ENCODE data around the gene ABLIM2. TPM values are rescaled to one million over a fixed set of nuclear protein-coding genes. Genes with fewer than 3 reads are reported as not detected.

The ABLIM2 gene
- total RNA-seq, 4 donors from 2014 or later = 4.2 to 28.5 (median 8.7) TPM

DNA sequence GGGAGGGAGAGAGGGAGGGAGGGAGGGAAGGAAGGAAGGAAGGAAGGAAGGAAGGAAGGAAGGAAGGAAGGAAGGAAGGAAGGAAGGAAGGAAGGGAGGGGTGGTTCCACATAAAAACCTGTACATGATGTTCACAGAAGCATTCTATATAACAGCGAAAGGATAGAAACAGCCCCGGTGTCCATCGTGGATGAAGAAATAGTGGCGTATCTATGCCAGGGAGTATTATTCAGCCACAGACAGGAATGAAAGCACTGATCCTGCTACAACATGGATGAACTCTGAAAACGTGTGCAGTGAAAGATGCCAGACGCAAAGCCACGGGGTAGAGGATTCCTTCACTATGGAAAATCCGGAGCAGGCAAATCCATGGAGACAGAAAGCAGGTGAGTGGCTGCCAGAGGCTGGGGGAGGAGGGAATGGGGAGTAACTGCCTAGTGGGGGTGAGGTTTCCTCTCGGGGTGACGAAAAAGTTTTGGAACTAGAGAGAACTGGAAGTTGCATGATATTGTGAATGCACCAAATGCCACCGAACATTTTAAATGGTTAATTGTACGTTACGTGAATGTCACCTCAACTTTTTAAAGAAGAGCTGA, 92.2 kb downstream of the ABLIM2 start:
- WGBS = 84% methylated on average over 13 of the region's 13 CpGs
- Histone ChIP-seq H3K36me3 (no peaks in the 10 kb centered on the region), H3K4me1 (peaks cover 0 to 9% (median 4%) of the 10 kb centered on the region in 4 donors), H3K9me3 (peaks cover 0 to 22% (median 15%) of the 10 kb centered on the region in 4 donors), H3K27me3 (peaks cover 0 to 8% (median 0%) of the 10 kb centered on the region in 4 donors), H3K27ac (replicated peaks in 1 of 4) (no peak overlapping the region), H3K4me3 (no peak overlapping the region)
- intact Hi-C loops (cut with DNase I) = no loop called here
- no peak for TF ChIP-seq POLR2AphosphoS5 (IDR thresholded peaks at IDR 0.05)
- no peak for TF ChIP-seq EP300 (IDR thresholded peaks at IDR 0.05)
- TF ChIP-seq POLR2A (IDR thresholded peaks at IDR 0.05; ENCODE audit: low read depth) = no peak
- TF ChIP-seq, protein P1, sequence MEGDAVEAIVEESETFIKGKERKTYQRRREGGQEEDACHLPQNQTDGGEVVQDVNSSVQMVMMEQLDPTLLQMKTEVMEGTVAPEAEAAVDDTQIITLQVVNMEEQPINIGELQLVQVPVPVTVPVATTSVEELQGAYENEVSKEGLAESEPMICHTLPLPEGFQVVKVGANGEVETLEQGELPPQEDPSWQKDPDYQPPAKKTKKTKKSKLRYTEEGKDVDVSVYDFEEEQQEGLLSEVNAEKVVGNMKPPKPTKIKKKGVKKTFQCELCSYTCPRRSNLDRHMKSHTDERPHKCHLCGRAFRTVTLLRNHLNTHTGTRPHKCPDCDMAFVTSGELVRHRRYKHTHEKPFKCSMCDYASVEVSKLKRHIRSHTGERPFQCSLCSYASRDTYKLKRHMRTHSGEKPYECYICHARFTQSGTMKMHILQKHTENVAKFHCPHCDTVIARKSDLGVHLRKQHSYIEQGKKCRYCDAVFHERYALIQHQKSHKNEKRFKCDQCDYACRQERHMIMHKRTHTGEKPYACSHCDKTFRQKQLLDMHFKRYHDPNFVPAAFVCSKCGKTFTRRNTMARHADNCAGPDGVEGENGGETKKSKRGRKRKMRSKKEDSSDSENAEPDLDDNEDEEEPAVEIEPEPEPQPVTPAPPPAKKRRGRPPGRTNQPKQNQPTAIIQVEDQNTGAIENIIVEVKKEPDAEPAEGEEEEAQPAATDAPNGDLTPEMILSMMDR (IDR thresholded peaks at IDR 0.05) = no peak
- no peak for DNase-seq (ENCODE audit: extremely low spot score)

DNA sequence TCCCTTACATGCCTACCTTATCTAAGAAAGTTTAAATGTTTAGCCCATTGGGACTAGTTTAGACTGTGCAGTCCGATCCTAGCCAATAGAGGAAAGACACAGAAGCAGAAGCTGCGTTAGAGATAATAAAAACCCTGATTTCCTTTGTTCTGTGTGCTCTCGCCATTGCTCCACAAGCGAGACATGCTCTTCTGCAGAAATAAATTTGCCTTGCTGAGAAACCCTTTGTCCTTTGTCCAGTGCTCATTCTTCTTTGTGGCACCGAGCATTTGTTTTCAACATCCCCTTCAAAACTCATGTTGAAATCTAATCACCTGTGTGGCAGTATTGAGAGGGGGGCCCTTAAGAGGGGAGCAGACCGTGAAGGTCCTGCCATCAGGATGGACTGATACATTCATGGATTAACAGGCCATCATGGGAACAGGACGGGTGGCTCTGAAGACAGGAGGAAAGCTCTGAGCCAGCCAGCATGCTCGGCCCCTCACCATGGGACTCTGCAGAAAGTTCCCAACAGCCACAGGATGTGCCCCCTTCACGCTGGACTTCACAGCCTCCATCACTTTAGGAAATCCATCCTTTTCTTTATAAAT, 94.5 kb downstream of the ABLIM2 start:
- Histone ChIP-seq H3K4me1 (peaks cover 0 to 4% (median 0%) of the 10 kb centered on the region in 4 donors), H3K27me3 (no peaks in the 10 kb centered on the region), H3K36me3 (peaks cover 0 to 12% (median 4%) of the 10 kb centered on the region in 4 donors), H3K9me3 (peaks cover 0 to 22% (median 15%) of the 10 kb centered on the region in 4 donors), H3K27ac (replicated peaks in 1 of 4) (no peak overlapping the region), H3K4me3 (no peak overlapping the region)
- 94% methylated on average over 9 of the region's 9 CpGs for WGBS
- intact Hi-C loops (cut with DNase I) = no loop called here
- DNase-seq (ENCODE audit: extremely low spot score) = no peak
- no peak for TF ChIP-seq POLR2A (IDR thresholded peaks at IDR 0.05; ENCODE audit: low read depth)
- no peak for TF ChIP-seq EP300 (IDR thresholded peaks at IDR 0.05)
- no peak for TF ChIP-seq POLR2AphosphoS5 (IDR thresholded peaks at IDR 0.05)
- TF ChIP-seq, protein P1 (IDR thresholded peaks at IDR 0.05) = no peak

DNA sequence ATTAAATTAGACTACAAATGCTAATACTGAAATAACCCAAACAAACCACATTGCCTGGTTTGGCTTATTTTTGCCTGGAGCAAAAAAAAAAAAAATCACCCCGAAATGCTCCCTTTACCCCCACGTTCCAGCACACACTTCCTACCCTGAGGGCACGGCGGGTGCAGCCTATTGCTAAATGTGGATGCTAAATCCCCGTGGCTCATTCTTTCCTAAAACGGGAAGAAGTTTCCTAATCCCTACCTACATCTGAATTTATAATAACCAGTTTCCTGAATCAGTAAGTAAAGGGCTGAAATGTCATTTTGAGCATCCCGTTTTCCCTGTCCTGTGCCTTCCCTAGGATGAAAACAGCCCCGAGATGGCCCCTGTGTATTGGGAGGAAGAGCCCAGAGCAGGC, 97.0 kb downstream of the ABLIM2 start:
- Histone ChIP-seq H3K36me3 (peaks cover 0 to 20% (median 4%) of the 10 kb centered on the region in 4 donors), H3K27ac (replicated peaks in 1 of 4) (no peak overlapping the region), H3K4me3 (no peak overlapping the region), H3K4me1 (no peaks in the 10 kb centered on the region), H3K9me3 (peaks cover 0 to 22% (median 15%) of the 10 kb centered on the region in 4 donors), H3K27me3 (no peaks in the 10 kb centered on the region)
- DNase-seq (ENCODE audit: extremely low spot score) = no peak
- WGBS = 87% methylated on average over 8 of the region's 8 CpGs
- intact Hi-C loops (cut with DNase I) = no loop called here
- TF ChIP-seq EP300 (IDR thresholded peaks at IDR 0.05) = no peak
- no peak for TF ChIP-seq POLR2A (IDR thresholded peaks at IDR 0.05; ENCODE audit: low read depth)
- TF ChIP-seq POLR2AphosphoS5 (IDR thresholded peaks at IDR 0.05) = no peak
- TF ChIP-seq, protein P1 (IDR thresholded peaks at IDR 0.05) = no peak

DNA sequence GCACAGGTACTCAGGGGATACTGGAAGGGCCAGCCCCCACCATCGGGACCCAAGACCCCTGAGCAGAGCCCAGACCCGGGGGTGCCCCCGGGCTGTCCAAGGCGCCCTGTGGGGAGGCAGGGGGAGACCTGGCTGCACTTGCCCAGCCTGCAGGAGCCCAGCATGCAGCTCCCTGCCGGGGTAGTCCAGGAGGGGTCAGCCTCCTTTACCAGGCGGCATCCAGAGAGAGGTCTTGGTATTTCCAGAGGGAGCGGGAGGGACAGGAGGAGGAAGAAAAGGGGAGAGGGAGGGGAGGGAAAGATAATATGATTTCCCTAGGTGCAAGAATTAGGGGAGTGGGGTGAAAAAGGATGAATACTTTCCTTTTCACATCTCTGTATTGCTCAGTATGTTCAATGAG, 97.5 kb downstream of the ABLIM2 start:
- Histone ChIP-seq H3K27ac (replicated peaks in 1 of 4) (no peak overlapping the region), H3K4me1 (no peaks in the 10 kb centered on the region), H3K9me3 (peaks cover 0 to 22% (median 15%) of the 10 kb centered on the region in 4 donors), H3K27me3 (no peaks in the 10 kb centered on the region), H3K4me3 (no peak overlapping the region), H3K36me3 (peaks cover 0 to 20% (median 4%) of the 10 kb centered on the region in 4 donors)
- no peak for TF ChIP-seq POLR2AphosphoS5 (IDR thresholded peaks at IDR 0.05)
- TF ChIP-seq, protein P1 (IDR thresholded peaks at IDR 0.05) = no peak
- TF ChIP-seq EP300 (IDR thresholded peaks at IDR 0.05) = no peak
- TF ChIP-seq POLR2A (IDR thresholded peaks at IDR 0.05; ENCODE audit: low read depth) = no peak
- 60% methylated on average over 5 of the region's 7 CpGs for WGBS
- intact Hi-C loops (cut with DNase I) = no loop called here
- DNase-seq (ENCODE audit: extremely low spot score) = no peak
